Stomach (tissue), 9 donors: Measurements from ENCODE around the gene ACSM4. TPM values are rescaled to one million over a fixed set of nuclear protein-coding genes. Genes with fewer than 3 reads are reported as not detected.

Experiments used
- DNase-seq, 2 donors: peaks; one replicate each; pipeline versions ENCODE4 v3.0.0 to v3.0.0-alpha.2; 2013 to 2019
- H3K27ac ChIP-seq, 5 donors: fragments of 200-600 bp in 4 of 5; sonication (generic) in 4 of 5; one replicate each; pipeline ENCODE4 v1.5.1; 2013 to 2019; ENCODE audit warnings: mild to moderate bottlenecking in 1 of 5, moderate library complexity in 1 of 5
- H3K27me3 ChIP-seq, 3 donors: fragments of 200-600 bp; sonication (generic); one replicate each; pipeline ENCODE4 v1.5.1; 2017 to 2019; ENCODE audit warnings: mixed run types in 1 of 3
- H3K36me3 ChIP-seq, 4 donors: fragments of 200-600 bp; sonication (generic); 1 replicate in 3 of 4; 2 replicates in 1 of 4; pipeline ENCODE4 v1.5.1; 2016 to 2019
- H3K4me1 ChIP-seq, 4 donors: fragments of 200-600 bp; sonication (generic); one replicate each; pipeline ENCODE4 v1.5.1; 2016 to 2019
- H3K4me3 ChIP-seq, 4 donors: fragments of 200-600 bp; sonication (generic) in 3 of 4; one replicate each; pipeline ENCODE4 v1.5.1; 2016 to 2019; ENCODE audit warnings: mild to moderate bottlenecking in 1 of 4
- H3K9me3 ChIP-seq, 4 donors: fragments of 200-600 bp; sonication (generic); one replicate each; pipeline ENCODE4 v1.5.1; 2016 to 2019
- CTCF ChIP-seq, 7 experiments: fragments of 450-650 bp in 4 of 7; fragments of 200-600 bp in 3 of 7; sonication (generic) in 3 of 7; IDR thresholded peaks; one replicate each; pipeline ENCODE4 v1.5.1; 2016 to 2019; ENCODE audit warnings: antibody characterized with exemption in 7 of 7, control low read depth in 2 of 7, mild to moderate bottlenecking in 1 of 7
- EP300 ChIP-seq: sonication (generic); formaldehyde crosslinking; IDR thresholded peaks from one replicate; pipeline ENCODE4 v1.6.1; 2017; ENCODE audit warnings: antibody characterized with exemption
- POLR2A ChIP-seq, 4 donors: fragments of 450-650 bp; IDR thresholded peaks; one replicate each; pipeline ENCODE4 v1.6.1; 2016; ENCODE audit warnings: antibody characterized with exemption in 4 of 4, control low read depth in 2 of 4, mild to moderate bottlenecking in 1 of 4, moderate library complexity in 1 of 4
- POLR2AphosphoS5 ChIP-seq, 3 donors: sonication (generic); formaldehyde crosslinking; IDR thresholded peaks; one replicate each; pipeline ENCODE4 v1.6.1; 2016; ENCODE audit warnings: antibody characterized with exemption in 3 of 3
- WGBS, 5 donors: extraction: QIAGEN DNeasy Blood & Tissue Kit in 3 of 5; methylation state at CpG; one replicate each; pipeline versions ENCODE4 v1.1.5 to v1.1.7; 2013 to 2018; 5-methylcytosine and 5-hydroxymethylcytosine counted together
- intact Hi-C: fragments of 100-400 bp; cut with DNase I; formaldehyde crosslinking; loops from one replicate; pipeline ENCODE4 v1.15.1; 2023; ENCODE audit warnings: low total_unique reads
- polyA plus RNA-seq, 3 donors: library from polyadenylated mRNA; stranded (reverse); fragments of 200-250 nt; gene quantifications; one replicate each; pipeline ENCODE4 v1.2.3, GENCODE V29; 2013
- total RNA-seq, 5 donors: library from RNA; depleted of rRNA; stranded (reverse); fragments of >200 nt; gene quantifications; one replicate each; pipeline versions ENCODE4 v1.1.0 to v1.2.3, GENCODE V29; 2014 to 2016
- donor health status: healthy with polysubstance abuse.
- donor health status: Bipolar disorder and iron deficiency.
- donor health status: healthy.

ACSM4 gene
- total and polyA plus RNA-seq, 8 donors = not detected

- Histone ChIP-seq H3K27me3 (no peaks in the 10 kb centered on the region), H3K4me3 (no peak overlapping the region), H3K9me3 (peaks cover 0 to 15% (median 12%) of the 10 kb centered on the region in 4 donors), H3K36me3 (no peaks in the 10 kb centered on the region), H3K27ac (no peak overlapping the region), H3K4me1 (no peaks in the 10 kb centered on the region)
- 65 to 84% (median 77%) methylated on average over 4 of the region's 4 CpGs for WGBS, 5 donors
- TF ChIP-seq POLR2AphosphoS5 (IDR thresholded peaks at IDR 0.05) = no peak
- DNase-seq = no peak
- intact Hi-C loops = no loop called here
These were observed 45.5 kb downstream of the ACSM4 start for GRCh38 chr12:7349418-7349817.

- no peaks in the 10 kb centered on the region for H3K36me3 ChIP-seq
- H3K27me3 ChIP-seq = no peaks in the 10 kb centered on the region
- intact Hi-C loops = no loop called here
- no peaks in the 10 kb centered on the region for H3K9me3 ChIP-seq
- no peak for DNase-seq
- whole genome bisulfite sequencing, 5 donors = 49 to 59% (median 53%) methylated on average over 2 of the region's 2 CpGs
- no peak overlapping the region for H3K27ac ChIP-seq
- no peaks in the 10 kb centered on the region for H3K4me1 ChIP-seq
- no peak for TF ChIP-seq CTCF (IDR thresholded peaks at IDR 0.05)
- no peak for TF ChIP-seq POLR2A (IDR thresholded peaks at IDR 0.05)
- TF ChIP-seq POLR2AphosphoS5 (IDR thresholded peaks at IDR 0.05) = no peak
- no peak for TF ChIP-seq EP300
- no peak overlapping the region for H3K4me3 ChIP-seq
These were observed 47.3 kb downstream of the ACSM4 start for GRCh38 chr12:7351177-7351576.

- no peaks in the 10 kb centered on the region for H3K36me3 ChIP-seq
- H3K9me3 ChIP-seq = no peaks in the 10 kb centered on the region
- TF ChIP-seq CTCF (IDR thresholded peaks at IDR 0.05) = no peak
- TF ChIP-seq POLR2A (IDR thresholded peaks at IDR 0.05) = no peak
- no peak for TF ChIP-seq POLR2AphosphoS5 (IDR thresholded peaks at IDR 0.05)
- TF ChIP-seq EP300 = no peak
- H3K27me3 ChIP-seq = no peaks in the 10 kb centered on the region
- intact Hi-C loops = no loop called here
- no peak overlapping the region for H3K27ac ChIP-seq
- H3K4me1 ChIP-seq = no peaks in the 10 kb centered on the region
- H3K4me3 ChIP-seq = no peak overlapping the region
- no peak for DNase-seq
These were observed 48.8 kb downstream of the ACSM4 start for GRCh38 chr12:7352661-7353060.

GRCh38 chr12:7354529-7354928 is 50.7 kb downstream of the ACSM4 start:
- 79 to 86% (median 82%) methylated on average over 4 of the region's 4 CpGs for WGBS, 5 donors
- no peak overlapping the region for H3K4me3 ChIP-seq
- no peaks in the 10 kb centered on the region for H3K36me3 ChIP-seq
- intact Hi-C loops = no loop called here
- DNase-seq = no peak
- H3K27me3 ChIP-seq = no peaks in the 10 kb centered on the region
- no peak overlapping the region for H3K27ac ChIP-seq
- H3K9me3 ChIP-seq = no peaks in the 10 kb centered on the region
- no peak for TF ChIP-seq CTCF (IDR thresholded peaks at IDR 0.05)
- TF ChIP-seq POLR2A (IDR thresholded peaks at IDR 0.05) = no peak
- no peak for TF ChIP-seq POLR2AphosphoS5 (IDR thresholded peaks at IDR 0.05)
- no peak for TF ChIP-seq EP300
- H3K4me1 ChIP-seq = no peaks in the 10 kb centered on the region

GRCh38 chr12:7361265-7361664 is 57.4 kb downstream of the ACSM4 start:
- Histone ChIP-seq H3K9me3 (peaks cover 0 to 6% (median 3%) of the 10 kb centered on the region in 4 donors), H3K4me3 (no peak overlapping the region), H3K27ac (no peak overlapping the region), H3K27me3 (no peaks in the 10 kb centered on the region), H3K36me3 (no peaks in the 10 kb centered on the region), H3K4me1 (no peaks in the 10 kb centered on the region)
- no peak for TF ChIP-seq POLR2AphosphoS5 (IDR thresholded peaks at IDR 0.05)
- no peak for TF ChIP-seq EP300
- no peak for TF ChIP-seq CTCF (IDR thresholded peaks at IDR 0.05)
- no peak for TF ChIP-seq POLR2A (IDR thresholded peaks at IDR 0.05)
- 70 to 91% (median 87%) methylated on average over 1 of the region's 1 CpG for WGBS, 5 donors
- no peak for DNase-seq
- intact Hi-C loops = no loop called here
